Sigmoid colon (tissue), 4 donors: ENCODE results near the gene TTC19.

Experiments
- POLR2A ChIP-seq, 2 donors: fragments of 450-650 bp; IDR thresholded peaks; one replicate each; pipeline ENCODE4 v1.6.1; 2016; ENCODE audit warnings: antibody characterized with exemption in 2 of 2, mild to moderate bottlenecking in 2 of 2, moderate library complexity in 2 of 2
- POLR2AphosphoS5 ChIP-seq, 4 donors: sonication (generic); formaldehyde crosslinking; IDR thresholded peaks; one replicate each; pipeline ENCODE4 v1.6.1; 2017; ENCODE audit warnings: antibody characterized with exemption in 4 of 4
- TF ChIP-seq, protein P1 (sequence below), 4 experiments: fragments of 450-650 bp in 3 of 4; fragments of 200-600 bp in 1 of 4; IDR thresholded peaks; one replicate each; pipeline ENCODE4 v1.5.1; 2016 to 2019; ENCODE audit warnings: antibody characterized with exemption in 4 of 4, mild to moderate bottlenecking in 3 of 4, moderate library complexity in 2 of 4

DNA sequence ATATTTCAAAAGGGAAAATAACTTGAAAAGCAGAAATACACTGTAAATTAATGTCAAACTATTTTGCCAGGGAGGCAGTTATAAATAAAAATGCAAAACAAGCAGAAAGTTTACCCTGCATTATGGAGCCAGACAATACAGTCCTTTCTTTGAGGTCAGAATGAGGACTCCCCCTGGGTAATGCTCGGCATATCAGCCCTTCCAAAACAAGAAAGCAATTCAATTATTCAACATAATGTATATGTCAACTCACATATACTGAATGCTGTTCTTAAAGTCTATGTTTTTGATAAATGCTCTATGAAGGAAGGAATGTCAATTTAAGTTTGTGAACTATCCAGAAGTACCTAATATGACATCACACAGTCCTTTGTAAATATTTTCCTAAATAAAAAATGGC, 72.4 kb downstream of the TTC19 start:
- TF ChIP-seq POLR2AphosphoS5 (IDR thresholded peaks at IDR 0.05) (no peak), POLR2A (IDR thresholded peaks at IDR 0.05) (no peak)
- TF ChIP-seq, protein P1, sequence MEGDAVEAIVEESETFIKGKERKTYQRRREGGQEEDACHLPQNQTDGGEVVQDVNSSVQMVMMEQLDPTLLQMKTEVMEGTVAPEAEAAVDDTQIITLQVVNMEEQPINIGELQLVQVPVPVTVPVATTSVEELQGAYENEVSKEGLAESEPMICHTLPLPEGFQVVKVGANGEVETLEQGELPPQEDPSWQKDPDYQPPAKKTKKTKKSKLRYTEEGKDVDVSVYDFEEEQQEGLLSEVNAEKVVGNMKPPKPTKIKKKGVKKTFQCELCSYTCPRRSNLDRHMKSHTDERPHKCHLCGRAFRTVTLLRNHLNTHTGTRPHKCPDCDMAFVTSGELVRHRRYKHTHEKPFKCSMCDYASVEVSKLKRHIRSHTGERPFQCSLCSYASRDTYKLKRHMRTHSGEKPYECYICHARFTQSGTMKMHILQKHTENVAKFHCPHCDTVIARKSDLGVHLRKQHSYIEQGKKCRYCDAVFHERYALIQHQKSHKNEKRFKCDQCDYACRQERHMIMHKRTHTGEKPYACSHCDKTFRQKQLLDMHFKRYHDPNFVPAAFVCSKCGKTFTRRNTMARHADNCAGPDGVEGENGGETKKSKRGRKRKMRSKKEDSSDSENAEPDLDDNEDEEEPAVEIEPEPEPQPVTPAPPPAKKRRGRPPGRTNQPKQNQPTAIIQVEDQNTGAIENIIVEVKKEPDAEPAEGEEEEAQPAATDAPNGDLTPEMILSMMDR (IDR thresholded peaks at IDR 0.05), result no peak
